Peyer's patch (tissue), 4 donors: ENCODE measurements around the gene SMAD4.

ENCODE experiments used
- POLR2A ChIP-seq, 2 donors: fragments of 450-650 bp; IDR thresholded peaks; one replicate each; pipeline ENCODE4 v1.5.1; 2017; ENCODE audit warnings: antibody characterized with exemption in 2 of 2, mild to moderate bottlenecking in 2 of 2, moderate library complexity in 2 of 2
- TF ChIP-seq, protein P1 (sequence below), 6 experiments: fragments of 450-650 bp in 4 of 6; fragments of 200-600 bp in 2 of 6; sonication (generic) in 1 of 6; IDR thresholded peaks; one replicate each; pipeline ENCODE4 v1.5.1; 2017 to 2019; ENCODE audit warnings: antibody characterized with exemption in 6 of 6, mild to moderate bottlenecking in 3 of 6, moderate library complexity in 1 of 6

DNA sequence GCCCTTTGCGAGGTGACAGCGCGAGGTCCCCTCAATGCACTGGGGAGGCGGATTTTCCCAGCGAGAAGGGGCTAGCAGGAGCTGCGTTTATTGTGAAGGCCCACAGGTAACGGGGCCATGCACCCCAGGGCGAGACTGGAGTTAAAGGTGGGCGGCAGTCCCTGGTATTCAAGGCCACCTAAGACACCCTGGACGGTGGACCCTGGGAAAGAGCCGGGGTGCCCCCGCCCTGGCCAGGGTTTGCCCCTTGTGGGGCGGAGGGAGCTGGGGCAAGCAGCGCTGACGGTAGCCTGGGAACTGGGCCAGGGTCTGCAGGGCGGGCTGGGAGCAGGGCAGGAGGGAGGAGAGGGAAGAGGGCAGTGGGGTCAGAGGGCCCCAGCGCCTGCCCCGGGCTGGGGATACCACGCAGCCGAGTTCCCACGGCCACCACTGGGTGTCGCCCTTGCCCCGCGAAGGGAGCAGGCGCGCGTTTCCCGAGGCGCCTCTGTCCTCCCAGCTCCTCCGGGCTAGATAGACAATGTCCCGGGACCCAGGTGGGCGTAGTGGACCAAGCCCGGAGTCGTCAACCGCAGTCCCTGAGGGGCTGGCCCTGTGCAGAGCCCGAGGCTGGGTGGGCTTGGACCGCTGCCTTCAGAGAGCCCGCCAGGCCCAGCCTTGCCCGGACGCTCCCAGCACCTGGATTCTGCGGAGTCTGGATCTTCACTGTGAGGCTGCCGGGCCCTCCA, 80.2 kb downstream of the SMAD4 start:
- TF ChIP-seq, protein P1, sequence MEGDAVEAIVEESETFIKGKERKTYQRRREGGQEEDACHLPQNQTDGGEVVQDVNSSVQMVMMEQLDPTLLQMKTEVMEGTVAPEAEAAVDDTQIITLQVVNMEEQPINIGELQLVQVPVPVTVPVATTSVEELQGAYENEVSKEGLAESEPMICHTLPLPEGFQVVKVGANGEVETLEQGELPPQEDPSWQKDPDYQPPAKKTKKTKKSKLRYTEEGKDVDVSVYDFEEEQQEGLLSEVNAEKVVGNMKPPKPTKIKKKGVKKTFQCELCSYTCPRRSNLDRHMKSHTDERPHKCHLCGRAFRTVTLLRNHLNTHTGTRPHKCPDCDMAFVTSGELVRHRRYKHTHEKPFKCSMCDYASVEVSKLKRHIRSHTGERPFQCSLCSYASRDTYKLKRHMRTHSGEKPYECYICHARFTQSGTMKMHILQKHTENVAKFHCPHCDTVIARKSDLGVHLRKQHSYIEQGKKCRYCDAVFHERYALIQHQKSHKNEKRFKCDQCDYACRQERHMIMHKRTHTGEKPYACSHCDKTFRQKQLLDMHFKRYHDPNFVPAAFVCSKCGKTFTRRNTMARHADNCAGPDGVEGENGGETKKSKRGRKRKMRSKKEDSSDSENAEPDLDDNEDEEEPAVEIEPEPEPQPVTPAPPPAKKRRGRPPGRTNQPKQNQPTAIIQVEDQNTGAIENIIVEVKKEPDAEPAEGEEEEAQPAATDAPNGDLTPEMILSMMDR (IDR thresholded peaks at IDR 0.05), result peak; percentile 74 to 93 (median 92)
- TF ChIP-seq POLR2A (IDR thresholded peaks at IDR 0.05), result no peak
